ENCODE results near the gene SRRM4.

GRCh38 chr12:119145367-119145766, 164.0 kb downstream of the SRRM4 start:
- TF ChIP-seq CTCF (IDR thresholded peaks at IDR 0.05; ENCODE audit: low read length) (no peak), EZH2 (IDR thresholded peaks at IDR 0.05; ENCODE audit: borderline replicate concordance, low read length) (no peak)

Data from OCI-LY1 (cell line).